Uterus (tissue), 4 donors: ENCODE measurements around the gene NDUFS5. TPM values are rescaled to one million over a fixed set of nuclear protein-coding genes. Genes with fewer than 3 reads are reported as not detected.
"Not testable (repeated sequence)": the region's sequence is repeated elsewhere in the genome, so short reads cannot be mapped to it uniquely, and the experiment has no call there.

ENCODE experiments used
- DNase-seq, 2 donors: peaks; one replicate each; pipeline ENCODE4 v3.0.0-alpha.2; 2019 to 2020
- H3K27ac ChIP-seq, 2 donors: fragments of 200-600 bp; sonication (generic); 1 replicate in 1 of 2; 2 replicates in 1 of 2; pipeline ENCODE4 v1.5.1; 2016 to 2018
- H3K27me3 ChIP-seq, 2 donors: fragments of 200-600 bp; sonication (generic); one replicate each; pipeline ENCODE4 v1.5.1; 2018 to 2019; ENCODE audit warnings: control low read depth in 1 of 2
- H3K36me3 ChIP-seq, 2 donors: fragments of 200-600 bp; sonication (generic); one replicate each; pipeline ENCODE4 v1.5.1; 2019; ENCODE audit warnings: control low read depth in 1 of 2
- H3K4me1 ChIP-seq, 2 donors: fragments of 200-600 bp; sonication (generic); one replicate each; pipeline ENCODE4 v1.5.1; 2018 to 2019; ENCODE audit warnings: control low read depth in 1 of 2
- H3K4me3 ChIP-seq, 2 donors: fragments of 200-600 bp; sonication (generic); 1 replicate in 1 of 2; 2 replicates in 1 of 2; pipeline ENCODE4 v1.5.1; 2018 to 2019; ENCODE audit warnings: mild to moderate bottlenecking in 1 of 2
- H3K9me3 ChIP-seq, 2 donors: fragments of 200-600 bp; sonication (generic); one replicate each; pipeline ENCODE4 v1.5.1; 2019; ENCODE audit warnings: control low read depth in 1 of 2
- CTCF ChIP-seq, 4 experiments: fragments of 200-600 bp in 2 of 4; fragments of 450-650 bp in 2 of 4; sonication (generic) in 2 of 4; IDR thresholded peaks; one replicate each; pipeline ENCODE4 v1.5.1; 2016 to 2019; ENCODE audit warnings: antibody characterized with exemption in 4 of 4, mild to moderate bottlenecking in 2 of 4, moderate library complexity in 1 of 4
- POLR2A ChIP-seq, 2 donors: fragments of 450-650 bp; IDR thresholded peaks; one replicate each; pipeline ENCODE4 v1.6.1; 2016; ENCODE audit warnings: antibody characterized with exemption in 2 of 2, mild to moderate bottlenecking in 1 of 2, moderate library complexity in 1 of 2
- intact Hi-C: fragments of 100-400 bp; cut with DNase I; formaldehyde crosslinking; loops from one replicate; pipeline ENCODE4 v1.15.1; 2023; ENCODE audit warnings: low total_unique reads
- total RNA-seq, 4 donors: library from RNA; depleted of rRNA in 3 of 4; stranded (reverse); fragments of >200 nt in 3 of 4; gene quantifications; one replicate each; pipeline versions ENCODE4 v1.1.0 to v1.2.4, GENCODE V29; 2014 to 2023
- donor health status: DM: yes; HTN: yes; CAD: no.

NDUFS5 gene
- total RNA-seq, 4 donors from 2014 or later, result 122 to 659 (median 361) TPM

- Histone ChIP-seq H3K27ac (no peak overlapping the region), H3K9me3 (no peaks in the 10 kb centered on the region), H3K27me3 (no peaks in the 10 kb centered on the region), H3K4me1 (no peaks in the 10 kb centered on the region), H3K4me3 (no peak overlapping the region), H3K36me3 (no peaks in the 10 kb centered on the region)
- TF ChIP-seq POLR2A (IDR thresholded peaks at IDR 0.05) (no peak), CTCF (IDR thresholded peaks at IDR 0.05) (no peak)
- DNase-seq, result no peak
- intact Hi-C loops, result no loop called here
These were observed 19.9 kb upstream of the NDUFS5 start for GRCh38 chr1:39006287-39006686.

- no peak for DNase-seq
- intact Hi-C loops, result no loop called here
- H3K4me3 ChIP-seq, result no peak overlapping the region
- no peaks in the 10 kb centered on the region for H3K9me3 ChIP-seq
- TF ChIP-seq CTCF (IDR thresholded peaks at IDR 0.05), result no peak
- TF ChIP-seq POLR2A (IDR thresholded peaks at IDR 0.05), result no peak
- H3K27me3 ChIP-seq, result no peaks in the 10 kb centered on the region
- no peak overlapping the region for H3K27ac ChIP-seq
- no peaks in the 10 kb centered on the region for H3K4me1 ChIP-seq
- H3K36me3 ChIP-seq, result no peaks in the 10 kb centered on the region
These were observed 19.2 kb upstream of the NDUFS5 start for GRCh38 chr1:39006726-39007645.

- H3K36me3 ChIP-seq, H3K4me3 ChIP-seq, H3K9me3 ChIP-seq, H3K27ac ChIP-seq, intact Hi-C loops, H3K4me1 ChIP-seq, H3K27me3 ChIP-seq, DNase-seq: not testable (repeated sequence)
These were observed 11.2 kb upstream of the NDUFS5 start for GRCh38 chr1:39014956-39015355.

- no peak overlapping the region for H3K4me3 ChIP-seq
- H3K9me3 ChIP-seq, result no peaks in the 10 kb centered on the region
- TF ChIP-seq CTCF (IDR thresholded peaks at IDR 0.05) (no peak), POLR2A (IDR thresholded peaks at IDR 0.05) (no peak)
- intact Hi-C loops, result no loop called here
- H3K4me1 ChIP-seq, result no peaks in the 10 kb centered on the region
- H3K27me3 ChIP-seq, result no peaks in the 10 kb centered on the region
- no peaks in the 10 kb centered on the region for H3K36me3 ChIP-seq
- H3K27ac ChIP-seq, result no peak overlapping the region
- DNase-seq, result no peak
These were observed 9.5 kb upstream of the NDUFS5 start for GRCh38 chr1:39016604-39017171.

- Histone ChIP-seq H3K27ac (no peak overlapping the region), H3K4me3 (no peak overlapping the region), H3K4me1 (no peaks in the 10 kb centered on the region), H3K9me3 (no peaks in the 10 kb centered on the region), H3K36me3 (no peaks in the 10 kb centered on the region), H3K27me3 (no peaks in the 10 kb centered on the region)
- no peak for DNase-seq
- intact Hi-C loops, result no loop called here
- TF ChIP-seq CTCF (IDR thresholded peaks at IDR 0.05) (no peak), POLR2A (IDR thresholded peaks at IDR 0.05) (no peak)
These were observed 8.9 kb upstream of the NDUFS5 start for GRCh38 chr1:39017266-39017665.

GRCh38 chr1:39020494-39020893 lies 5.7 kb upstream of the NDUFS5 start:
- intact Hi-C loops, result not testable (repeated sequence)

More at GRCh38 chr1:39020494-39020893, 5.7 kb upstream of the NDUFS5 start:
- H3K27me3 ChIP-seq, H3K27ac ChIP-seq, H3K36me3 ChIP-seq, DNase-seq, H3K9me3 ChIP-seq, H3K4me1 ChIP-seq, H3K4me3 ChIP-seq: not testable (repeated sequence)
